WTC11 (cell line): Measurements from ENCODE around the gene PFKP.

Experiments
- FOXJ3 ChIP-seq: sonication (generic); formaldehyde crosslinking; IDR thresholded peaks from 2 replicates; pipeline ENCODE4 v1.9.0; 2021; ENCODE audit warnings: missing genetic modification reagents, mild to moderate bottlenecking, borderline replicate concordance
- FOXK1 ChIP-seq: sonication (generic); formaldehyde crosslinking; IDR thresholded peaks from 2 replicates; pipeline ENCODE4 v1.8.0; 2022; ENCODE audit warnings: mild to moderate bottlenecking, moderate library complexity, missing genetic modification reagents
- ZNF671 ChIP-seq: fragments of 250-450 bp; sonication (Bioruptor Pico); IDR thresholded peaks from 2 replicates; pipeline ENCODE4 v1.8.0; 2021; ENCODE audit warnings: mild to moderate bottlenecking

- TF ChIP-seq FOXJ3 (no peak), FOXK1 (CRISPR knock-in tag) (no peak), ZNF671 (CRISPR knock-in tag) (no peak)
These were observed 43.5 kb upstream of the PFKP start for GRCh38 chr10:3023892-3024291.
